GM21576 (cell line): ENCODE data around the gene TTF1.

Experiments used
- ATAC-seq: cut with Tn5 transposase; IDR thresholded peaks from one replicate; pipeline ENCODE4 v1.9.1; 2021; ENCODE audit warnings: mild to moderate bottlenecking, moderate library complexity; ENCODE audit not compliant: unreplicated experiment

TTF1 gene

GRCh38 chr9:132406554-132407122 is at the start of gene TTF1:
TSS of gene TTF1 (minus strand) at chr9:132406840. CDS start at chr9:132402821, 4,019 bp downstream.
- ATAC-seq, result peak; percentile 79

- ATAC-seq, result no peak
Observed at GRCh38 chr9:132456241-132456640, 49.6 kb upstream of the TTF1 start.

- ATAC-seq, result no peak
Observed at GRCh38 chr9:132451276-132451675, 44.6 kb upstream of the TTF1 start.

GRCh38 chr9:132447902-132448301 is 41.3 kb upstream of the TTF1 start:
- no peak for ATAC-seq

- ATAC-seq, result no peak
Observed at GRCh38 chr9:132447346-132447745, 40.7 kb upstream of the TTF1 start.

GRCh38 chr9:132446887-132447286 is 40.2 kb upstream of the TTF1 start:
- ATAC-seq, result no peak

- ATAC-seq, result no peak
Observed at GRCh38 chr9:132443951-132444607, 37.4 kb upstream of the TTF1 start.

GRCh38 chr9:132441404-132441803 is 34.8 kb upstream of the TTF1 start:
- ATAC-seq, result no peak

GRCh38 chr9:132440735-132441134 is 34.1 kb upstream of the TTF1 start:
- ATAC-seq, result no peak

- ATAC-seq, result no peak
Observed at GRCh38 chr9:132439153-132439552, 32.5 kb upstream of the TTF1 start.

GRCh38 chr9:132434881-132435280 is 28.2 kb upstream of the TTF1 start:
- ATAC-seq, result no peak

GRCh38 chr9:132430998-132431397 is 24.4 kb upstream of the TTF1 start:
- no peak for ATAC-seq

GRCh38 chr9:132426639-132427414 is 20.2 kb upstream of the TTF1 start:
- no peak for ATAC-seq

- no peak for ATAC-seq
Observed at GRCh38 chr9:132425675-132426062, 19.0 kb upstream of the TTF1 start.

- no peak for ATAC-seq
Observed at GRCh38 chr9:132424857-132425674, 18.4 kb upstream of the TTF1 start.

GRCh38 chr9:132423503-132423902 is 16.9 kb upstream of the TTF1 start:
- ATAC-seq, result no peak

- ATAC-seq, result no peak
Observed at GRCh38 chr9:132422574-132422973, 15.9 kb upstream of the TTF1 start.

- ATAC-seq, result no peak
Observed at GRCh38 chr9:132418726-132419363, 12.2 kb upstream of the TTF1 start.

- ATAC-seq, result no peak
Observed at GRCh38 chr9:132415181-132415580, 8.5 kb upstream of the TTF1 start.

- no peak for ATAC-seq
Observed at GRCh38 chr9:132414731-132415130, 8.1 kb upstream of the TTF1 start.

- ATAC-seq, result no peak
Observed at GRCh38 chr9:132413926-132414325, 7.3 kb upstream of the TTF1 start.
